Sciatic nerve (tissue), 2 donors: ENCODE data around the gene AMFR. TPM values are rescaled to one million over a fixed set of nuclear protein-coding genes. Genes with fewer than 3 reads are reported as not detected.

Source experiments
- ATAC-seq: fragments of 200-7000 bp; cut with Tn5 transposase; one replicate; pipeline ENCODE4 v1.9.1; 2020; ENCODE audit warnings: mild to moderate bottlenecking, moderate library complexity
- DNase-seq: peaks from one replicate; pipeline ENCODE4 v3.0.0-alpha.2; 2020; ENCODE audit warnings: low spot score
- intact Hi-C: fragments of 100-400 bp; cut with DNase I; formaldehyde crosslinking; loops from one replicate; pipeline ENCODE4 v1.14.2; 2022
- total RNA-seq: library from RNA; stranded (reverse); fragmentation: NEBNext Ultra II Directional; extraction: Animal tissue kit (Norgen Biotek cat#: 25700); gene quantifications from one replicate; pipeline ENCODE4 v1.2.1, GENCODE V29; 2021
- donor health status: DM: no; HTN: no; CAD: no.
- donor health status: DM: no; HTN: no; CAD: no.

Gene AMFR
- total RNA-seq, 1 donor from 2014 or later = 152 TPM

- DNase-seq = no peak
- intact Hi-C loops = no loop called here
- no peak for ATAC-seq
These were observed 1.2 kb upstream of the AMFR start for GRCh38 chr16:56426585-56426984.

DNA sequence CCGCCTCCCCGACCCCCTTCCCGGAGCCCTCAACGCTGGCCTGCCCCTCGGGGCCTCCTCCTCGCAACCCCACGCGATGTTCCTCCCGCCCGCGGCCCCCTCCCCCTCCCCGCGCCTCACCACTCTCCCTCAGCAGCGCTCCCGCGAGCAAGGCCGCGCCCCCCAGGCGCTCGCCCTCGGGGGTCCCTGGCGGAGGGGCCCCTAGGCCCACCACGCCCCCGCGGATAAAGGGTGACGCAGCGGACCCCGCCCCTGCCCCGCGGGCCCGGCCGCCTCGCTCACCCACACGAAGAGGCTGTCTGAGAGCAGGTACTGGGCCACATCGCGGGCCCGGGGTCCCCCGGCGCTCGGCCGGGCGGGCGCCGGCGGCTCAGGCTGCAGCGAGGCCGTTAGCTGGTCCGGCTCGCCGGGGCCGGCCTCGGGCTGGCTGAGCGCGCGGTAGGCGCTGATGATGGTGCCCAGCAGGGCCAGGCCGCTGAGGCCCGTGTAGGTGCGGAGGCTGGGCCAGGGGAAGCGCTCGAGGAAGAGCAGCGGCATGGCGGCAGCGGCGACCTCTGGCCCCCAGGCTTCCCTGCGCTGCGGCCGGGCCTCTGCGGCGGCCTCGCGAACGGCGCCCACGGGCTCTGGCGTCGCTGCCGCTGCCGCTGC, 430 bp downstream of the AMFR start:
- peak; percentile 71 for DNase-seq
- peak; percentile 43 for ATAC-seq
- intact Hi-C loops = no loop called here

DNA sequence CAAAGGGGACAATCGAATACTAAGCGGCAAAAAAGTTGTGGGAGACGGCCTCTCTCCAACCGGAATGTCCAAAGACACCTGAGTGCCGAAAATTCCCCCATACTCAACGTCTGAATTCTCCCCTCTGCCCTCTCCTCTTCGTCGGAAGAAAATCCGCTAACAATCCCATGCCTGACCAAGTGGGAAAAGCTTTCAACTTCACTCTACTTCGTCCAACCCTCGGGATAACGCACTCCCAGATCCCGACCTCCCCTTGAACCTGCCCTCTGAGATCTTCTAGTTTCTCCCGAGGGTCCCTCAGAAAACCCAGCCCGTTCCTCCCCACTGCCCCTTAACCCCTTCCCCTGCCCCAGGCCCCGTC, 961 bp downstream of the AMFR start:
- no peak for DNase-seq
- intact Hi-C loops = no loop called here
- ATAC-seq = peak; percentile 22

DNA sequence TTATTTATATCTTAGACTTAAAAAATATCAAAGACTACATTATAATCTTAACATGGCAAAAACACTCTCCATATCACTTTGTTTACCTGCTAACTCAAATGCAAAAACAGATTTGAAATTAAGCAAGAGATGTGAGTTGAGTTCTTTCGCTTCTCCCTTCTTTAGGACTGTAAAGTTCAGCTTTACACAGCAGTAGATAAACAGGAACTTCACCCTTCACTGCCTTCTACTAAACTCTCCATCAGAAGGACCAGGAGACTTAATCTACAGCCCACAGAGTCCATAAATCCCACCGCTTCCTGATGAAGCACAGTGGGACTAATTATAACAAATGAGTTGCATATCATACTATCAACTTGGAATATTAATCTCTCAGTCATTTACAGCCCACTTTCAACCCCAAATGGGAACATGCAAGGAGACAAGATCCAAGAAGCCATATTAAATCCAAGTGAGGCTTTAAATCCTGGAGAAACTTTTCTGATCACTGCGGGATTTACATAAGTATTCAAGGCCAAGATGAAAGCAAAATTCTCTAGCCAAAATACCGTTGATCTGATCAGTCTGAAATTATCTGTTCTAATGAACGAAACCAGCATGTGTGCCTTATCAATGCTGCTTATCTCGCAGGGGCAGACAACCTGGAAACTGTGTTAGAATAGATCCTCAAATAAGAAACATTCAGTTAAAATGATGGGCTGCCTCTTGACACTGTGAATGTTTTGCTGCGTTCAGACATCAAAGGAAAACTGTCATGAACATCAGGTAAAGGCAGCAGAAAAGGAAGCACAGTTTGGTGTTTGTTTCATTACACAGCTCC, 1.6 kb downstream of the AMFR start:
- intact Hi-C loops = no loop called here

DNA sequence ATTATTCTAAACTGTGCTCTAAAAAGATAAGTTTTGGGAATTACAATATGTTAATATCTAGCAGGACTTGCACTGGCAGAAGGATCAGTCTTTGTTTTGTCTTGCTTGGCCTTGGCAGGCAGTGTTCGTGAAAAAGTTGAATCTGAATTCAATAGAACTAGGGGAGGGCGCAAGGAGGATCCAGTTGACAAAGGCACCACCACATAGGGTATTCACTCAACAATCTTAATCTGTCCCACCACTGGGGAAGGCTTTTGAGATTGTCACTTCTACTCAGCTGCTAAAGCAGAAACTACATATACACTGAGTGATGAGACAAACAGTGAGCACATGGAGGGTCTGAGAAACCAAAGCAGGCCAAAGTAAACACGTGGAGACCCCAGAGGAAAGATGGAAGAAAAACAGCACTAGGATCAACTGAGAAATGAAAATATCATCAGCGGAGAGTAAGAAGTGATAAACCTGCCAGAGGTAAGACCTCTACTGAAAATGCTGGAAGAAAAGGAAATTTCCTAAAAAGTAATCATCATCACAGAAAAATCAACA, 2.4 kb downstream of the AMFR start:
- no peak for DNase-seq
- no peak for ATAC-seq
- intact Hi-C loops = no loop called here

More for the DNA sequence above, 1.6 kb downstream of the AMFR start:
- DNase-seq = no peak
- no peak for ATAC-seq

DNA sequence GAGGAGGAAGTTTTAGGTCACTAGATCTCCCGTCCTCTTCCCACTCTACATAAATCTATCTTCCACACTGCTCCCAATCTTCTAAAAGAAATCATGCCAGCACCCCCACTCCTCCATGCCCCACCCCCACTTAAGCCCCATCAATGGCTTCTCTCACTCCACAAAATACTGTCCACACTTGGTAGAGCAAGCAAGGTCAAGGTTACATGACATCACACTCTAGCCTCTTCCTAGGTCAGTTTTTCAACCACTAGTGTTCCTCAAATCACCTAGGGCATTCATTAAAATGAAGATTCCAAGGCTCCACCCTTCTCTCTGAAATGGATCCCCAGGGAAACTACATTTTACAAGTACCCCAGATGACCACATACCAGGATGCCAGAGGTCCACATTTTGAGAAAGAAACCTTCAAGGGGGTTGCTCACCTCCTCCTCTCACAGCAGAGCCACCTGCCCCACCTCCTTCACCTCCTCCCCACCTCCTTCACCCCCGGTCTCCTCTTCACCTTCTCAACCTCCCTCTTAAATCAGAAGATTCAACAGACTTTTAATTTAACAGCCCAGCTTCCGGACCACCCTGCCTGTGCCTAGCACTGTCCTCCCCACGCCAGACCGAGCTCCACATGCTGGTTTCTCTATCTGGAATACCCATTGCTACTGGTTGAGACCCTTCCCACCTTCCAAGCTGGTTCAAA, 3.2 kb downstream of the AMFR start:
- no peak for DNase-seq
- intact Hi-C loops = no loop called here
- ATAC-seq = no peak

- DNase-seq (no peak), ATAC-seq (no peak)
- intact Hi-C loops = no loop called here
These were observed 4.0 kb downstream of the AMFR start for GRCh38 chr16:56421313-56421712.

DNA sequence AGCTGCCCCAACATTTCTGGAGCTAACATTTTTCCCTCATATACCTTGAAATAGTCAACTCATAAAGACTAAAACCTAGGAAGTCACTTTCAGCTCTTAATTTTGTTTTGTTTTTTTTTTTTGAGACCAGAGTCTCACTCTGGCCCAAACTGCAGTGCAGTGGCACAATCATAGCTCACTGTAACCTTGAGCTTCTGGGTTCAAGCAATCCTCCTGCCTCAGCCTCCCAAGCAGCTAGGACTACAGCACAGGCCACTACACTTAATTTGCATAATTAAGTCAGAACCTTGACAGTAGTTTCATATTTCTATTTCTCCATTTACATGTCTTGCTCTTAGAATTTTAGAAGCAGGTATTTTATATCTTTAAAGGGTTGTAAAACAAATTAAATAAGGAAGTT, 4.7 kb downstream of the AMFR start:
- ATAC-seq (no peak), DNase-seq (no peak)
- intact Hi-C loops = no loop called here

DNA sequence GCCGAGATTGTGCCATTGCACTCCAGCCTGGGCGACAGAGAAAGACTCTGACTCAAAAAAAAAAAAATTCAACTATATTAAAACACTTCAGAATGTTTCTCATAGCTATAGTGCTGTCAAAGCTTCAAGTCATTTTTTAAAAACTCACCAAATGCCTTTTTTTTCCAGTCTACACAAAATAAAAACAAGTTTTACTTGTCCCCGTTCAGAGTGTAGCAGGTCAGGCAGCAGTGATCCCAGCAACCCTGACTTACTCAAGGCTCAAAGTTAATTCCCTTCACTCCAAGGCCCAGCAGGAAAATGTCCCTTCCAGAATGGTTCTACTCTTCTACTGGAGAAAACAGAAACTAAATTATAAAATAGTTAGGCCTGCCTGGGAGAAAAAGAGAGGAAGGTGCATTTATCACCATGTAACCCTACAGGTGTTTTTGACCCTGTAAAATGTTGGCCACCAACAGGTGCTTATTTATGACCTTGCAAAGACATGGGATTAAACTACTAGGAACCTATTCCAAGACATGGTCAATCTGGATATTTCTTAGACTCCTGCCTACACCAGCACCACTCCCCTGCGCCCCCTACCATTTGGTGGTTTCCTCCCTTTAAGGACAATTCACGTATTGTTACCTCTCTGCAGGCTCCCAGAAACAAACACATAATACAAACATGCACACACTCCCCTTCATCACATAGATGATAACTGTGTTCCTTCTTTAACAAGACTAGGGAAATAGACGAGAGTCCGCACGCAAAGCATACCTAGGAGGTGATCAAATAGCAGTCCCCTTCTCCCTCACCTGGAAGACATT, 5.4 kb downstream of the AMFR start:
- intact Hi-C loops = no loop called here
- ATAC-seq (no peak), DNase-seq (no peak)

GRCh38 chr16:56417138-56417537, 8.2 kb downstream of the AMFR start:
- intact Hi-C loops = no loop called here
- ATAC-seq (no peak), DNase-seq (no peak)

- intact Hi-C loops = no loop called here
- no peak for DNase-seq
- ATAC-seq = no peak
These were observed 9.5 kb downstream of the AMFR start for GRCh38 chr16:56415875-56416274.

- no peak for DNase-seq
- intact Hi-C loops = no loop called here
- ATAC-seq = no peak
These were observed 11.0 kb downstream of the AMFR start for GRCh38 chr16:56414366-56414765.

GRCh38 chr16:56413381-56413780, 12.0 kb downstream of the AMFR start:
- DNase-seq (no peak), ATAC-seq (no peak)
- intact Hi-C loops = no loop called here

- ATAC-seq = no peak
- intact Hi-C loops = no loop called here
- no peak for DNase-seq
These were observed 13.7 kb downstream of the AMFR start for GRCh38 chr16:56411624-56412023.

GRCh38 chr16:56411123-56411522, 14.2 kb downstream of the AMFR start:
- intact Hi-C loops = no loop called here
- ATAC-seq (no peak), DNase-seq (no peak)

DNA sequence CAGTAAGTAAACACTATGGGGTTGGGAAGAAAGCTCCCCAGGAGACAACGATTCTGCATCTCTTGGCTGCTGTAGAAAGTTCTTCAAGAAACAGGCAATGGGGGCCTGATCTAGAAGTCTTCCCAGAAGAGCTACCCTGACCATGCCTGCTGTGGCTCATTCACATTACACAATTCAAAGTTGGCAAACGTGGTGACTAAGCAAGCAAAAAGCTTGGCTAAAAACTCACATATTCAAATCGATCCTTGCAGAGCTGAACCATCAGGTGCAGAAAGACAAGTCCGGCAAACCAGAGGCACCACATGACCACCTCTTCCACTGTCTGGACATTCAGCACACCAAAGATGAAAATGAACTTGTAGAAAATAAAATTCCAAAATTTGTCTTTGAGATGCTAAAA, 16.1 kb downstream of the AMFR start:
- intact Hi-C loops = no loop called here
- ATAC-seq (no peak), DNase-seq (no peak)

DNA sequence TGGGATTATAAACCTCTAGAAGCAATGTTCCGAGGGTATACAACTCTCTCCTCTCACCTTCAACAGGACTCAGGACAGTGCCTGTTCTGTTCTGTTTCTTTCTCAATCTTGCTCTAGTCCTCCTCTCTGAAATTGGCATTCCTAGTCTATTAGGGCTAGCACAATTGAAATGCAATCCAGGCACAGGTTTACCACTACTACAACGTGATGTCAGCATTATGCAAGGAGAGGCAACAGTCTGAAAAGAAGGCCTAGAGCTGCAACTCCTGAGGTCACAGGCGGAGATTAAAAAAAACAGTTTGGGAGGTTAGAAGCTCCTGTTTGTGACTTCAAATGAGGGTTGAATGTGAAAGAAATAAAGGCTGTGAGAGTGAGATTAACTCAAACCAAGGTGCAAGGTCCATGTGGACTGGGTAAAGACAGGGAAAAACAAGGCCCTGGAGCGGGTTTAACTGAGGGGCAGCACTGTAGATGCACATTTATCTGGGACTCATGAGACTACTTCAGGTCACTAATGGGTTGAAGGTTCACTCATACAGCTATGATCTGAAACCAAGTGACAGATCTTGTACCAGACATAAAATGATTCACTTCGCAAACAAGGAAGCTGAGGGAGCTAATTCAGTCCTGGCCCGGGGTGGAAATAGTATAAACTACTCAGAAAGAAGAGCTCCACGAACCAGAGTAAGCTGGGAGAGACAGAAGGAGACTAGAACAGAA, 16.8 kb downstream of the AMFR start:
- no peak for ATAC-seq
- DNase-seq = no peak
- intact Hi-C loops = no loop called here

DNA sequence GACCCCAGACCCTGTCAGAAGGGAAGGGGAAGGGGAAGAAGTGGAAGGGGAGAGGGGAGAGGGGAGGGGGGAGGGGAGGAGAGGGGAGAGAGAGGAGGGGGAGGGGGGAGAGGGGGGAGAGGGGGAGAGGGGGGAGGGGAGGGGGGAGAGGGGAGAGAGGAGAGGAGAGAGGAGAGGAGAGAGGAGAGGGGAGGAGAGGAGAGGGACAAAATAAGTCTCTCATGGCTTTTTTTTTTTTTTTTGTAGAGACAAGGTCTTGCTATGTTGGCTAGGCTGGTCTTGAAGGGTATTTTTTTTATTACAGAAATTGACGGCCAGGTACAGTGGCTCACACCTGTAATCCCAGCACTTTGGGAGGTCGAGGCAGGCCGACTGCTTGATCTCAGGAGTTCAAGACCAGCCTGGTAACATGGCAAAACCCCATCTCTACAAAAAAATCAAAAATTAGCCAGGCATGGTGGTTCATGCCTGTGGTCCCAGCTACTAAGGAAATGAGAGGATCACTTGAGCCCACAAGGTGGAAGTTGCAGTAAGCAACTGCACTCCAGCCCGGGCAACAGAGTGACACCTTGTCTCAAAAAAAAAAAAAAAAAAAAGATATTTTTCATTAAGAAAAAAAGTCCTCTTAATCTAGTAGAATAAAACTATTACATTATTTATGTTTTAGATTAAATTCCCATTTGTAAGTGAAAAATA, 19.2 kb downstream of the AMFR start:
- ATAC-seq (no peak), DNase-seq (no peak)
- intact Hi-C loops = no loop called here
